ENCODE measurements around the gene PAPPA2.

GRCh38 chr1:176558561-176558960, 95.6 kb downstream of the PAPPA2 start:
- TF ChIP-seq CTCF (IDR thresholded peaks at IDR 0.05; ENCODE audit: control extremely low read depth in 1 of 3, insufficient read depth in 1 of 3, low read depth in 1 of 3, low read length in 3 of 3) (no peak), SUZ12 (IDR thresholded peaks at IDR 0.05; ENCODE audit: low read length) (no peak), EGR1 (IDR thresholded peaks at IDR 0.05; ENCODE audit: borderline replicate concordance, low read depth, low read length) (no peak), POLR2AphosphoS5 (IDR thresholded peaks at IDR 0.05; ENCODE audit: low read depth, low read length) (no peak), RAD21 (IDR thresholded peaks at IDR 0.05 in 1 of 2, conservative IDR thresholded peaks at IDR 0.05 in 1 of 2; ENCODE audit: low read depth in 2 of 2, low read length in 2 of 2) (no peak), SIX5 (IDR thresholded peaks at IDR 0.05; ENCODE audit: low read depth, low read length) (no peak), BACH1 (IDR thresholded peaks at IDR 0.05; ENCODE audit: low read length) (no peak)
